LHCN-M2 (cell line): Measurements from ENCODE around the gene SARDH. TPM values are rescaled to one million over a fixed set of nuclear protein-coding genes. Genes with fewer than 3 reads are reported as not detected.

ENCODE experiments used
- DNase-seq: peaks from one replicate; pipeline ENCODE4 v3.0.0-alpha.2; 2012; ENCODE audit warnings: low read depth
- total RNA-seq: library from RNA; depleted of rRNA; stranded (reverse); fragments of >200 nt; gene quantifications from 2 replicates; pipeline ENCODE4 v1.2.3, GENCODE V29; 2014

Gene SARDH
- total RNA-seq, 1 experiment from 2014 or later = 54.8 TPM

GRCh38 chr9:133703591-133704399 lies 34.4 kb downstream of the SARDH start:
- DNase-seq = no peak

GRCh38 chr9:133702798-133703590 lies 35.2 kb downstream of the SARDH start:
- no peak for DNase-seq

- DNase-seq = no peak
Observed at GRCh38 chr9:133701981-133702797, 36.0 kb downstream of the SARDH start.

GRCh38 chr9:133701321-133701980 lies 36.7 kb downstream of the SARDH start:
- no peak for DNase-seq

- peak; percentile 97 for DNase-seq
Observed at GRCh38 chr9:133700819-133701320, 37.3 kb downstream of the SARDH start.

- no peak for DNase-seq
Observed at GRCh38 chr9:133699546-133699945, 38.6 kb downstream of the SARDH start.

- no peak for DNase-seq
Observed at GRCh38 chr9:133696071-133696472, 42.1 kb downstream of the SARDH start.

GRCh38 chr9:133694686-133695085 lies 43.5 kb downstream of the SARDH start:
- DNase-seq = no peak

- DNase-seq = no peak
Observed at GRCh38 chr9:133693703-133694529, 44.2 kb downstream of the SARDH start.

GRCh38 chr9:133693116-133693515 lies 45.0 kb downstream of the SARDH start:
- DNase-seq = no peak

GRCh38 chr9:133692364-133692985 lies 45.7 kb downstream of the SARDH start:
- DNase-seq = no peak

- DNase-seq = peak; percentile 55
Observed at GRCh38 chr9:133691626-133692363, 46.4 kb downstream of the SARDH start.

GRCh38 chr9:133691191-133691590 lies 47.0 kb downstream of the SARDH start:
- no peak for DNase-seq

GRCh38 chr9:133690081-133690561 lies 48.0 kb downstream of the SARDH start:
- peak; percentile 31 for DNase-seq

GRCh38 chr9:133689151-133689763 lies 48.9 kb downstream of the SARDH start:
- no peak for DNase-seq

- DNase-seq = no peak
Observed at GRCh38 chr9:133687856-133688761, 50.0 kb downstream of the SARDH start.
